Trophoblast cell (in vitro differentiated cells and primary cell): Measurements from ENCODE around the gene SRD5A3.

Experiments
- DNase-seq, 2 donors: peaks; one replicate each; pipeline ENCODE4 v3.0.0-alpha.2; 2016
- H2AFZ ChIP-seq: 2 replicates; pipeline ENCODE4 v1.6.1; 2013; ENCODE audit warnings: low read length, moderate library complexity, mild to moderate bottlenecking; ENCODE audit not compliant: insufficient read depth, poor library complexity
- H2AK5ac ChIP-seq: 2 replicates; pipeline ENCODE4 v1.6.1; 2013; ENCODE audit warnings: mild to moderate bottlenecking, low read length
- H2BK120ac ChIP-seq: 2 replicates; pipeline ENCODE4 v1.6.1; 2013; ENCODE audit warnings: low read length, mild to moderate bottlenecking, moderate library complexity; ENCODE audit not compliant: insufficient read depth, poor library complexity
- H2BK12ac ChIP-seq: 2 replicates; pipeline ENCODE4 v1.6.1; 2013; ENCODE audit warnings: mild to moderate bottlenecking, low read length, moderate library complexity
- H2BK5ac ChIP-seq: 2 replicates; pipeline ENCODE4 v1.6.1; 2013; ENCODE audit warnings: low read length, low read depth, moderate library complexity, mild to moderate bottlenecking; ENCODE audit not compliant: poor library complexity
- H3K14ac ChIP-seq: 2 replicates; pipeline ENCODE4 v1.6.1; 2013; ENCODE audit warnings: mild to moderate bottlenecking, low read length
- H3K18ac ChIP-seq: 2 replicates; pipeline ENCODE4 v1.6.1; 2013; ENCODE audit warnings: mild to moderate bottlenecking, low read length
- H3K23ac ChIP-seq: 2 replicates; pipeline ENCODE4 v1.6.1; 2013; ENCODE audit warnings: low read length
- H3K27ac ChIP-seq: 2 replicates; pipeline ENCODE4 v1.5.1; 2013; ENCODE audit warnings: low read depth, mild to moderate bottlenecking, inconsistent platforms, low read length, moderate library complexity
- H3K27me3 ChIP-seq: 2 replicates; pipeline ENCODE4 v1.6.1; 2013; ENCODE audit warnings: inconsistent platforms, mild to moderate bottlenecking, low read length, moderate library complexity; ENCODE audit not compliant: insufficient read depth
- H3K36me3 ChIP-seq, 2 experiments: 1 replicate in 1 of 2; 2 replicates in 1 of 2; pipeline ENCODE4 v1.6.1; 2013; ENCODE audit warnings: low read length in 2 of 2, mild to moderate bottlenecking in 2 of 2, moderate library complexity in 1 of 2; ENCODE audit not compliant: insufficient read depth in 2 of 2, control insufficient read depth in 1 of 2
- H3K4ac ChIP-seq: 2 replicates; pipeline ENCODE4 v1.6.1; 2013; ENCODE audit warnings: low read depth, mild to moderate bottlenecking, low read length, moderate library complexity
- H3K4me1 ChIP-seq, 2 experiments: 1 replicate in 1 of 2; 2 replicates in 1 of 2; pipeline ENCODE4 v1.6.1; 2013; ENCODE audit warnings: low read length in 2 of 2, mild to moderate bottlenecking in 2 of 2, moderate library complexity in 1 of 2; ENCODE audit not compliant: insufficient read depth in 2 of 2, control insufficient read depth in 1 of 2
- H3K4me2 ChIP-seq: 2 replicates; pipeline ENCODE4 v1.6.1; 2013; ENCODE audit warnings: inconsistent platforms, mild to moderate bottlenecking, low read length, moderate library complexity
- H3K4me3 ChIP-seq: 2 replicates; pipeline ENCODE4 v1.5.1; 2013; ENCODE audit warnings: mild to moderate bottlenecking, low read depth, low read length, inconsistent platforms
- H3K79me1 ChIP-seq: one replicate; pipeline ENCODE4 v1.6.1; 2013; ENCODE audit warnings: low read length
- H3K79me2 ChIP-seq: 2 replicates; pipeline ENCODE4 v1.6.1; 2013; ENCODE audit warnings: low read length, mild to moderate bottlenecking; ENCODE audit not compliant: control insufficient read depth, insufficient read depth, poor library complexity
- H3K9ac ChIP-seq: 2 replicates; pipeline ENCODE4 v1.6.1; 2013; ENCODE audit warnings: mild to moderate bottlenecking, low read length
- H3K9me3 ChIP-seq: 2 replicates; pipeline ENCODE4 v1.6.1; 2013; ENCODE audit warnings: low read depth, mild to moderate bottlenecking, control low read depth, inconsistent platforms, low read length; ENCODE audit not compliant: insufficient read depth
- H4K12ac ChIP-seq: 2 replicates; pipeline ENCODE4 v1.6.1; 2013; ENCODE audit warnings: low read depth, mild to moderate bottlenecking, low read length, moderate library complexity
- H4K8ac ChIP-seq: 2 replicates; pipeline ENCODE4 v1.6.1; 2013; ENCODE audit warnings: low read depth, mild to moderate bottlenecking, low read length, moderate library complexity
- H4K91ac ChIP-seq: one replicate; pipeline ENCODE4 v1.6.1; 2013; ENCODE audit warnings: low read depth, mild to moderate bottlenecking, low read length, moderate library complexity
- WGBS: extraction: QIAGEN DNeasy Blood & Tissue Kit; methylation state at CpG from one replicate; pipeline ENCODE4 v1.1.7; 2013; ENCODE audit warnings: missing lambda C conversion rate; ENCODE audit not compliant: insufficient read length, insufficient coverage; ENCODE audit errors: extremely low coverage; 5-methylcytosine and 5-hydroxymethylcytosine counted together

Gene SRD5A3

DNA sequence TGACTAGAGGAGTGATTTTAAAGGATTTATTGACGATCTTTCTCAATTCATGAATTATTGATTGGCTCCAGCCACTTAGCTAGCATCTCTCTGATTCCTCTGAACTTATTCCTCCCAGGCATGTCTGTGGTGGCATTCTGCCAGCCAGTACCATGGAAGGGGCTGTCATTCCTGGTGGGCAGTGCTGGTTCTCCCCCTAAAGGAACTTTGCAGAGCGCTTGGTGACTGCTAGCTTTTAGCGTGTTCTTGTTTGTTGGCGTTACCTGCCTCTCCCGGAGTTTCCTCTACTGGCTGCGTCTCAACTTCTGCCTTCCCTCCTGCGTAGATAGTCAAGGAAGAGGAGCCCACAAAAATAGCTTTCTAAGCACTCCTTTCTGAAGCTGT lies 19.3 kb downstream of the SRD5A3 start:
- no peak overlapping the region for H3K4me2 ChIP-seq
- no peak overlapping the region for H3K23ac ChIP-seq
- no peaks in the 10 kb centered on the region for H3K36me3 ChIP-seq
- no peak for DNase-seq
- no peak overlapping the region for H2AFZ ChIP-seq
- no peak overlapping the region for H2BK120ac ChIP-seq
- no CpG with 5 or more reads among the region's 7 CpGs for WGBS
- no peak overlapping the region for H3K27ac ChIP-seq
- H4K8ac ChIP-seq, result no peak overlapping the region
- no peaks in the 10 kb centered on the region for H3K9me3 ChIP-seq
- H3K18ac ChIP-seq, result no peak overlapping the region
- H3K4ac ChIP-seq, result no peak overlapping the region
- H2AK5ac ChIP-seq, result no peak overlapping the region
- no peak overlapping the region for H2BK5ac ChIP-seq
- H2BK12ac ChIP-seq, result no peak overlapping the region
- H3K27me3 ChIP-seq, result no peaks in the 10 kb centered on the region
- no peaks in the 10 kb centered on the region for H3K79me2 ChIP-seq
- no peaks in the 10 kb centered on the region for H3K79me1 ChIP-seq
- no peak overlapping the region for H3K14ac ChIP-seq
- H3K4me3 ChIP-seq, result no peak overlapping the region
- H4K12ac ChIP-seq, result no peak overlapping the region
- peaks cover 0 to 2% of the 10 kb centered on the region in 2 experiments for H3K4me1 ChIP-seq
- no peak overlapping the region for H4K91ac ChIP-seq
- no peak overlapping the region for H3K9ac ChIP-seq

DNA sequence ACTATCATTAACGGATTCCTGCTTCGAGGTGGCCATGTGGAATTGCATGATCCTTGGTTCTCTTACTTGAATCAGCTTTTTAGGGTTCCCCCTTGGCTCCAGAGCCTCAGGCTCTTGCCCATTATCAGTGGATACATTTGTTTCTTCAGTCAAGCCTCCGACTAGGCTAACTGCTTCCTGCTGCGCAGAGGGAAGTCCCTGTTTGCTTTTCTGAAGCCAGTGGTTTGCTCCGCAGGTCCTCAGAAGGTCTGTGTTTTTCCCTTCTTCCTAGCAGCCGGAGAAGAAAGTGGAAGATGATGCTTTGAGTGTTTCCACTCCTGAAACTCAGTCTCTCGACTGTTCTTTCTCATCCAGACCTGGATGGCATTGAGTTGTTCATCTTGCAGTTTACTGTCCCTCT lies 20.6 kb downstream of the SRD5A3 start:
- Histone ChIP-seq H4K8ac (no peak overlapping the region), H3K4me1 (no peaks in the 10 kb centered on the region), H3K4me3 (no peak overlapping the region), H3K23ac (no peak overlapping the region), H3K79me1 (no peaks in the 10 kb centered on the region), H3K4ac (no peak overlapping the region), H4K12ac (no peak overlapping the region), H2BK5ac (no peak overlapping the region), H3K27me3 (no peaks in the 10 kb centered on the region), H3K14ac (no peak overlapping the region), H3K4me2 (no peak overlapping the region), H3K9me3 (no peaks in the 10 kb centered on the region), H2AK5ac (no peak overlapping the region), H3K18ac (no peak overlapping the region), H2BK12ac (no peak overlapping the region), H4K91ac (no peak overlapping the region), H3K79me2 (no peaks in the 10 kb centered on the region), H2BK120ac (no peak overlapping the region), H2AFZ (no peak overlapping the region), H3K9ac (no peak overlapping the region), H3K36me3 (peaks cover 0 to 1% of the 10 kb centered on the region in 2 experiments), H3K27ac (no peak overlapping the region)
- no CpG with 5 or more reads among the region's 7 CpGs for WGBS
- DNase-seq, result no peak

DNA sequence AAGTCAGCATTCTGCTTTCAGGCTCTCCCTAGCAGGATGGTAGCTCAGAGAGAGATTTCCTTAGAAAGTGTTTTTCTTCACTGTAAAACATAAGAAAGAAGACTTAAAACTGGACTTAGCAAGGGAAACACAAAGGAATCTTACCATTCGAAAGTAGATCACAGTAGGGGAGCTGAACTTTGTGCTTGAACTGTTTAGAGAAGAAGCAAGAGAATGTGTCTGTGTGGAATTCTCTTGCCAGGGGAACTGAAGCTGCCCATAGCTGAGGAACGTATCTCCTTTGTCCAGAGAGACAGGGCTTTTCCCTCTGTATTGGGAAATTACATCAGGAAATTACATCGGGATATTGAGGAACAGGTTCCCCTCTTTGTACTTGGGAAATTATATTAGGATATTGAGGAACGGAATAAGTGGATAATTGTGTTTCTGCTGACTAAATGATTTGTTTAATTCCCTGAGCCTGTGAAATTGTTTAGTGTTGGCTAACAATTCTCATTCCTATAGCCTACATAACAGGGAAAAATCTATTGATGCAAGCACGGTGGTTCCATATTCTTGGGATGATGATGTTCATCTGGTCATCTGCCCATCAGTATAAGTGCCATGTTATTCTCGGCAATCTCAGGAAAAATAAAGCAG lies 21.2 kb downstream of the SRD5A3 start:
- Histone ChIP-seq H4K12ac (no peak overlapping the region), H3K18ac (no peak overlapping the region), H3K23ac (no peak overlapping the region), H3K9ac (no peak overlapping the region), H3K36me3 (peaks cover 0 to 1% of the 10 kb centered on the region in 2 experiments), H2BK120ac (no peak overlapping the region), H3K4ac (no peak overlapping the region), H4K91ac (no peak overlapping the region), H2BK12ac (no peak overlapping the region), H2AFZ (no peak overlapping the region), H2BK5ac (no peak overlapping the region), H2AK5ac (no peak overlapping the region), H3K4me3 (no peak overlapping the region), H3K79me1 (no peaks in the 10 kb centered on the region), H3K4me1 (no peaks in the 10 kb centered on the region), H3K27me3 (no peaks in the 10 kb centered on the region), H3K14ac (no peak overlapping the region), H3K79me2 (no peaks in the 10 kb centered on the region), H3K27ac (no peak overlapping the region), H3K4me2 (no peak overlapping the region), H3K9me3 (no peaks in the 10 kb centered on the region), H4K8ac (no peak overlapping the region)
- DNase-seq, result no peak
- WGBS, result no CpG with 5 or more reads among the region's 6 CpGs

DNA sequence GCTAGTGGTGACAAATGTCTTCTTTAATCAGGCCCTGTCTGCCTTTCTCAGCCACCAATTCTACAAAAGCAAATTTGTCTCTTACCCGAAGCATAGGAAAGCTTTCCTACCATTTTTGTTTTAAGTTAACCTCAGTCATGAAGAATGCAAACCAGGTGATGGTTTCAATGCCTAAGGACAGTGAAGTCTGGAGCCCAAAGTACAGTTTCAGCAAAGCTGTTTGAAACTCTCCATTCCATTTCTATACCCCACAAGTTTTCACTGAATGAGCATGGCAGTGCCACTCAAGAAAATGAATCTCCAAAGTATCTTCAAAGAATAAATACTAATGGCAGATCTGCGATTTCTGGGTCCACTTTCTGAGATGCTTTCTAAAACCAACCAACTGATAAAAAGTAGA lies 23.9 kb downstream of the SRD5A3 start:
- H3K9me3 ChIP-seq, result no peaks in the 10 kb centered on the region

More for the DNA sequence above, 23.9 kb downstream of the SRD5A3 start:
- Histone ChIP-seq H3K23ac (no peak overlapping the region), H2AFZ (no peak overlapping the region), H3K79me2 (no peaks in the 10 kb centered on the region), H3K9ac (no peak overlapping the region), H3K4me3 (no peak overlapping the region), H4K12ac (no peak overlapping the region), H3K4me1 (no peaks in the 10 kb centered on the region), H2BK5ac (no peak overlapping the region), H3K18ac (no peak overlapping the region), H2BK12ac (no peak overlapping the region), H3K36me3 (peaks cover 0 to 1% of the 10 kb centered on the region in 2 experiments), H3K4ac (no peak overlapping the region), H3K27me3 (no peaks in the 10 kb centered on the region), H4K8ac (no peak overlapping the region), H3K4me2 (no peak overlapping the region), H3K14ac (no peak overlapping the region), H3K79me1 (no peaks in the 10 kb centered on the region), H2BK120ac (no peak overlapping the region), H3K27ac (no peak overlapping the region), H4K91ac (no peak overlapping the region), H2AK5ac (no peak overlapping the region)
- WGBS, result no CpG with 5 or more reads among the region's 2 CpGs
- no peak for DNase-seq
